Sigmoid colon (tissue), 4 donors: ENCODE measurements around the gene LONRF3.

Source experiments
- CTCF ChIP-seq, 4 experiments: fragments of 450-650 bp in 3 of 4; fragments of 200-600 bp in 1 of 4; IDR thresholded peaks; one replicate each; pipeline ENCODE4 v1.5.1; 2016 to 2019; ENCODE audit warnings: antibody characterized with exemption in 4 of 4, mild to moderate bottlenecking in 3 of 4, moderate library complexity in 2 of 4
- POLR2A ChIP-seq, 2 donors: fragments of 450-650 bp; IDR thresholded peaks; one replicate each; pipeline ENCODE4 v1.6.1; 2016; ENCODE audit warnings: antibody characterized with exemption in 2 of 2, mild to moderate bottlenecking in 2 of 2, moderate library complexity in 2 of 2
- POLR2AphosphoS5 ChIP-seq, 4 donors: sonication (generic); formaldehyde crosslinking; IDR thresholded peaks; one replicate each; pipeline ENCODE4 v1.6.1; 2017; ENCODE audit warnings: antibody characterized with exemption in 4 of 4

DNA sequence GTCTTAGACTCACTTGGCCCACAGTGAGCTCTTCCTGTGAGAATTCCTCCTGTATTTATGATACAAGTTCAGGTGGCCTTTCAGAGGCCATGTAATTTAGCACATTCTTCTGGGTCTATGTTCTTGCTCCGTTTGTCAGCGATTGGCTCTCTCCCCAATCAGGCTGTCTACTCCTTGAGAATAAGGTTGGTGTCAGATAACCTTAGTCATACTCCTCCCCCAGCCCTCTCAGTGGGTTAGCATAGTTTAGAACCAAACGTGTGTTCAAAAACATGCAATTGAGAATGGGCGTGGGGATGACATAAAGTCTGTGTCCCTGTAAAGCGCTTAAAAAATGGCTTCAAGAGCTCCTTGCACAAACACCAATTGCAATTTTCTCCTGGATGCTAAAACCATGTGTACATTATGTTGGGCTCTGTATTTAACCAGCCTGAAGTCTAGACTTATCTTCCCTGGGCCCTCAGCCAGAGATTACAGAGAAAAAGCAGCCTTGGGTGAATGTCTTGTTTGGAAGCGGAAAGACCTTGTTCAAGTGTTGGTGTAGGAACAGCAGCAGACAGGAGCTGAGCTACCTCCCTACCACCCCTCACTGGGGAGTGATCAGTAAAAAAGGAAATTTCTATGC is 88.4 kb downstream of the LONRF3 start:
- TF ChIP-seq POLR2A (IDR thresholded peaks at IDR 0.05), result no peak
- TF ChIP-seq CTCF (IDR thresholded peaks at IDR 0.05), result no peak
- TF ChIP-seq POLR2AphosphoS5 (IDR thresholded peaks at IDR 0.05), result no peak
